SK-N-SH (cell line): ENCODE data around the gene C15orf61. TPM values are rescaled to one million over a fixed set of nuclear protein-coding genes. Genes with fewer than 3 reads are reported as not detected.

Experiments used
- CTCF ChIA-PET: fragments of 300-600, 350-600 bp; formaldehyde crosslinking; extraction: SDS; loops from one replicate; lab custom pipeline; 2021; lab: Yijun Ruan, JAX
- POLR2A ChIA-PET: fragments of 350-600 bp; sonication (Branson Sonifier 250); formaldehyde crosslinking; extraction: SDS; loops from one replicate; lab custom pipeline; 2020; ENCODE audit warnings: antibody characterized with exemption, inconsistent platforms; lab: Yijun Ruan, JAX
- DNase-seq: peaks from one replicate; pipeline ENCODE4 v3.0.0; 2012
- H2AFZ ChIP-seq: fragments of 200-600 bp; sonication (generic); 2 replicates; pipeline ENCODE4 v1.8.1; 2016; ENCODE audit warnings: antibody characterized with exemption, mild to moderate bottlenecking, low read depth
- H3F3A ChIP-seq: fragments of 200-600 bp; sonication (generic); replicated peaks from 2 replicates; pipeline ENCODE3; 2016; ENCODE audit warnings: antibody characterized with exemption, mild to moderate bottlenecking; ENCODE audit not compliant: insufficient read depth
- H3K27ac ChIP-seq, 2 experiments: fragments of 200-500 bp in 1 of 2; fragments of 200-600 bp in 1 of 2; sonication (Bioruptor generic) in 1 of 2; sonication (generic), shearing (Covaris generic) in 1 of 2; 2 replicates each; pipeline versions ENCODE4 v1.5.1 to v1.6.1; 2014 to 2016; ENCODE audit warnings: low read depth in 2 of 2, inconsistent platforms in 1 of 2, low read length in 1 of 2, mild to moderate bottlenecking in 1 of 2, mixed read lengths in 1 of 2
- H3K27me3 ChIP-seq: fragments of 200-600 bp; sonication (generic), shearing (Covaris generic); 2 replicates; pipeline ENCODE4 v1.6.1; 2016; ENCODE audit warnings: mixed run types; ENCODE audit not compliant: insufficient read depth
- H3K36me3 ChIP-seq, 2 experiments: fragments of 200-500 bp in 1 of 2; fragments of 200-600 bp in 1 of 2; sonication (Bioruptor generic) in 1 of 2; sonication (generic) in 1 of 2; replicated peaks in 1 of 2; 2 replicates each; pipeline versions ENCODE3 to v1.5.1; 2014 to 2016; ENCODE audit warnings: low read length in 1 of 2, mild to moderate bottlenecking in 1 of 2; ENCODE audit not compliant: insufficient read depth in 2 of 2, control insufficient read depth in 1 of 2
- H3K4me1 ChIP-seq, 2 experiments: fragments of 200-500 bp in 1 of 2; fragments of 200-600 bp in 1 of 2; sonication (Bioruptor generic) in 1 of 2; sonication (generic), shearing (Covaris generic) in 1 of 2; 2 replicates each; pipeline versions ENCODE4 v1.5.1 to v1.6.1; 2014 to 2016; ENCODE audit warnings: low read depth in 1 of 2, low read length in 1 of 2, mixed run types in 1 of 2; ENCODE audit not compliant: insufficient read depth in 2 of 2, control insufficient read depth in 1 of 2
- H3K4me2 ChIP-seq: fragments of 200-600 bp; sonication (generic), shearing (Covaris generic); 2 replicates; pipeline ENCODE4 v1.6.1; 2017; ENCODE audit warnings: mixed run types
- H3K4me3 ChIP-seq, 2 experiments: fragments of 200-500 bp in 1 of 2; fragments of 200-600 bp in 1 of 2; sonication (Bioruptor generic) in 1 of 2; sonication (generic), shearing (Covaris generic) in 1 of 2; 2 replicates each; pipeline versions ENCODE4 v1.5.1 to v1.8.1; 2014 to 2016; ENCODE audit warnings: low read depth in 2 of 2, inconsistent platforms in 1 of 2, low read length in 1 of 2, mild to moderate bottlenecking in 1 of 2, mixed read lengths in 1 of 2, moderate library complexity in 1 of 2
- H3K79me2 ChIP-seq: fragments of 200-600 bp; sonication (generic); 2 replicates; pipeline ENCODE4 v1.8.1; 2017; ENCODE audit warnings: mild to moderate bottlenecking; ENCODE audit not compliant: insufficient read depth
- H3K9ac ChIP-seq: fragments of 200-600 bp; sonication (generic); 2 replicates; pipeline ENCODE4 v1.6.1; 2017; ENCODE audit warnings: mixed run types
- H3K9me2 ChIP-seq: fragments of 200-600 bp; sonication (generic); 2 replicates; pipeline ENCODE4 v1.6.1; 2017; ENCODE audit warnings: mixed run types
- H3K9me3 ChIP-seq: fragments of 200-600 bp; sonication (generic); 2 replicates; pipeline ENCODE4 v1.6.1; 2017; ENCODE audit warnings: mixed run types, mild to moderate bottlenecking, moderate library complexity
- H4K20me1 ChIP-seq: fragments of 200-600 bp; sonication (generic); 2 replicates; pipeline ENCODE4 v1.6.1; 2017; ENCODE audit warnings: mild to moderate bottlenecking, mixed run types; ENCODE audit not compliant: insufficient read depth
- FOXM1 ChIP-seq: IDR thresholded peaks from 2 replicates; pipeline ENCODE4 v1.4.0; 2012; ENCODE audit warnings: low read depth, mild to moderate bottlenecking
- GATA2 ChIP-seq: sonication (generic); formaldehyde crosslinking; IDR thresholded peaks from 2 replicates; pipeline ENCODE4 v1.5.0; 2020; ENCODE audit warnings: mild to moderate bottlenecking, missing genetic modification reagents
- MXI1 ChIP-seq: IDR thresholded peaks from 2 replicates; pipeline ENCODE4 v1.6.1; 2012; ENCODE audit warnings: mild to moderate bottlenecking, low read depth, low read length, improper control_type of control experiment
- NFIC ChIP-seq: IDR thresholded peaks from 2 replicates; pipeline ENCODE4 v1.4.0; 2012; ENCODE audit warnings: borderline replicate concordance
- NRF1 ChIP-seq: IDR thresholded peaks from 2 replicates; pipeline ENCODE4 v1.6.1; 2012; ENCODE audit warnings: low read depth, mild to moderate bottlenecking, low read length
- POLR2AphosphoS5 ChIP-seq: IDR thresholded peaks from 2 replicates; pipeline ENCODE4 v1.6.1; 2012; ENCODE audit warnings: low read depth, low read length
- RAD21 ChIP-seq: IDR thresholded peaks from 2 replicates; pipeline ENCODE4 v1.6.1; 2012; ENCODE audit warnings: mild to moderate bottlenecking, low read length
- RFX5 ChIP-seq: IDR thresholded peaks from 2 replicates; pipeline ENCODE4 v1.6.1; 2012; ENCODE audit warnings: mild to moderate bottlenecking, improper control_type of control experiment, low read length
- SIN3A ChIP-seq: IDR thresholded peaks from 2 replicates; pipeline ENCODE4 v1.6.1; 2012; ENCODE audit warnings: low read depth, mild to moderate bottlenecking, low read length, moderate library complexity, borderline replicate concordance
- SMC3 ChIP-seq: IDR thresholded peaks from 2 replicates; pipeline ENCODE4 v1.6.1; 2012; ENCODE audit warnings: low read depth, low read length, improper control_type of control experiment
- TCF12 ChIP-seq: IDR thresholded peaks from 2 replicates; pipeline ENCODE4 v1.4.0; 2012
- TEAD4 ChIP-seq: IDR thresholded peaks from 2 replicates; pipeline ENCODE4 v1.4.0; 2012; ENCODE audit warnings: mild to moderate bottlenecking, borderline replicate concordance; ENCODE audit not compliant: insufficient read depth
- USF2 ChIP-seq: fragments of 150-350 bp; IDR thresholded peaks from 2 replicates; pipeline ENCODE4 v1.6.1; 2017; ENCODE audit warnings: antibody characterized with exemption, low read length, low read depth, borderline replicate concordance
- ZBTB33 ChIP-seq: IDR thresholded peaks from 2 replicates; pipeline ENCODE4 v1.4.0; 2012; ENCODE audit warnings: low read depth, borderline replicate concordance
- WGBS: methylation state at CpG from one replicate; pipeline ENCODE4 v1.1.6; 2017; ENCODE audit warnings: low lambda C conversion rate; 5-methylcytosine and 5-hydroxymethylcytosine counted together
- polyA plus RNA-seq, 3 experiments: library from polyadenylated mRNA; depleted of rRNA; stranded (reverse); fragments of >200 nt; gene quantifications; 2 replicates each; pipeline ENCODE4 v1.2.3, GENCODE V29; 2012
- TF ChIP-seq, protein P1 (sequence below): fragments of 150-350 bp; IDR thresholded peaks from 2 replicates; pipeline ENCODE4 v1.6.1; 2016; ENCODE audit warnings: mild to moderate bottlenecking, low read depth, low read length
- TF ChIP-seq, protein P2 (sequence below): IDR thresholded peaks from 2 replicates; pipeline ENCODE4 v1.6.1; 2012; ENCODE audit warnings: mild to moderate bottlenecking, low read depth, low read length, moderate library complexity

C15orf61 gene
- polyA plus RNA-seq, 1 of the 3 experiments (the other 2 are of a cell fraction) = 4.0 TPM

DNA sequence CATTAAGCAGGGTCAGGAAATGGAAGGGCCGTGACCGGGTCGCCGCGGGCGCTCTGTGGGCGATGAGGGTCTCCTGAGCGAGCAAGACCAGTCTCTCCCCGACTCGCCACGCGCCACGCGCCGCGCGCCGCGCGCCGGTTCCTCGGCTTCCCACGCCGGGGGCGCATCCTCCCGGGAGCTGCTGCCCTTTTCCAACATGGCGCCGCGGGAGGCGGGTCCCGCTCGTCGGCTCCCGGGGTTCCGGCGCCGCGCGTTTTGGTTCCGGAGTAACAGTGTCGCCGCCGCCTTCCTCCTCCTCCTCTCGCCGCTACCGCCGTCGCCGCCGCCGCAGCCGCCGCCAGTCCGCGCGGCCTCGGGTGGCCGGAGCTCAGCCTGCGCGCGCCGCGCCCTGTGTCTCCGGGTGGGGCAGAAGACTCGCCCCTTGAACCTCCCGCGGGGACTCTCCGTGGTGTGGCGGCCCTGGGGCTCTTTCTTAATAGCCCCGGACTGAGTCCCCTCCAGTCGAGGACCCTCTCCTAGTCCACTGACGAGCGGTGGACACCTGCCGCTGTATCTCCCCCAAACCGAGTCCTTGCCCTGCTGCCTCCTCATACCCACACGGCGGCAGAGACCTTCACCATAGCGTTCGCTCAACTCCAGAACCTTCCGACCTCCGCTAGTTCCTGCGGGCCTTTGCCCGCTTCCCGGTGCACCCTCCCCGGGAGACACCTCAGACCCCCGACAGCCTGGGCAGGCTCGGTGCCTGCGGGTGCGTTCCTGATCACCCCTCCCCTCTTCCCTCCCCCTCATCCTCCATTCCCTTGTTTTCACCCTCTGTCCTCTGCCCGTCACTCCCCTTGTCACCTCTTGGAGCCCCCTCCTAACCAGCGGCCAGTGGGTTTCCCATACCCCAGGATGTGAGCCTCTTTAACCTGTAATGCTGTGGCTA is 21.8 kb downstream of the C15orf61 start, which contains the start of gene MAP2K5 (continued):
- TF ChIP-seq ZBTB33 = no peak
- TF ChIP-seq RAD21 = no peak
- peak; percentile 60; the same call in 1 of the 2 replicates for TF ChIP-seq SIN3A
- TF ChIP-seq USF2 = no peak
- TF ChIP-seq NFIC = no peak
- TF ChIP-seq TCF12 = peak; percentile 10; the same call in 1 of the 2 replicates
- no peak for TF ChIP-seq GATA2
- TF ChIP-seq FOXM1 = no peak
- TF ChIP-seq, protein P1, sequence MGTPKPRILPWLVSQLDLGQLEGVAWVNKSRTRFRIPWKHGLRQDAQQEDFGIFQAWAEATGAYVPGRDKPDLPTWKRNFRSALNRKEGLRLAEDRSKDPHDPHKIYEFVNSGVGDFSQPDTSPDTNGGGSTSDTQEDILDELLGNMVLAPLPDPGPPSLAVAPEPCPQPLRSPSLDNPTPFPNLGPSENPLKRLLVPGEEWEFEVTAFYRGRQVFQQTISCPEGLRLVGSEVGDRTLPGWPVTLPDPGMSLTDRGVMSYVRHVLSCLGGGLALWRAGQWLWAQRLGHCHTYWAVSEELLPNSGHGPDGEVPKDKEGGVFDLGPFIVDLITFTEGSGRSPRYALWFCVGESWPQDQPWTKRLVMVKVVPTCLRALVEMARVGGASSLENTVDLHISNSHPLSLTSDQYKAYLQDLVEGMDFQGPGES = no peak
- peak; percentile 93 for TF ChIP-seq MXI1

DNA sequence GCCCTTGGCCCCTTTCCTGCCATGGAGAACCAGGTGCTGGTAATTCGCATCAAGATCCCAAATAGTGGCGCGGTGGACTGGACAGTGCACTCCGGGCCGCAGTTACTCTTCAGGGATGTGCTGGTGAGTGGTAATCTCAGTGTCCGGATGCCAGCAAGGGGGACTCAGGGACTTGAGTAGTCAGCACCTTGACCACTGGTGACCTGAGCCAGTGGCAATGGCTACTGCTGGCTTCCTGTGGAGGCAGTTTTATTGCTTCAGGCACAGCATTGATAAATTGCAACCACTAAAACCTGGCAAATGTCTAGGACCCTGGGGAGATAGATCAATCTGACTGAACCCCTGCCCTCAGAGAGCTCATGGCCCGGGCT is 22.4 kb downstream of the C15orf61 start:
- peak; percentile 56 for DNase-seq
- H3K4me2 ChIP-seq = peak overlapping the region; percentile 83
- peaks cover 8% of the 10 kb centered on the region for H3F3A ChIP-seq
- peak overlapping the region; percentile 73 to 90 for H3K4me3 ChIP-seq
- peaks cover 0 to 19% of the 10 kb centered on the region in 2 experiments for H3K36me3 ChIP-seq
- WGBS = 20% methylated on average over 7 of the region's 7 CpGs
- peak overlapping the region; percentile 75 for H3K9ac ChIP-seq
- H2AFZ ChIP-seq = peak overlapping the region; percentile 98; the same call in 1 of the 2 replicates
- no peaks in the 10 kb centered on the region for H3K27me3 ChIP-seq
- H3K27ac ChIP-seq = peak overlapping the region in 1 of 2 experiments; percentile 88; a peak in 1 of 4 replicates
- no peaks in the 10 kb centered on the region for H3K9me2 ChIP-seq
- ChIA-PET CTCF (interaction anchor here (0.9 kb wide), 1 partner anchor 21 kb away, joined by 3 read pairs; no protein-coding TSS in a partner anchor), POLR2A (no interaction called here)
- H3K4me1 ChIP-seq = peaks cover 13 to 15% of the 10 kb centered on the region in 2 experiments; a peak in 3 of 4 replicates
- no peaks in the 10 kb centered on the region for H3K9me3 ChIP-seq
- H3K79me2 ChIP-seq = peaks cover 17% of the 10 kb centered on the region
- no peaks in the 10 kb centered on the region for H4K20me1 ChIP-seq
- no peak for TF ChIP-seq FOXM1
- no peak for TF ChIP-seq RAD21
- TF ChIP-seq, protein P2, sequence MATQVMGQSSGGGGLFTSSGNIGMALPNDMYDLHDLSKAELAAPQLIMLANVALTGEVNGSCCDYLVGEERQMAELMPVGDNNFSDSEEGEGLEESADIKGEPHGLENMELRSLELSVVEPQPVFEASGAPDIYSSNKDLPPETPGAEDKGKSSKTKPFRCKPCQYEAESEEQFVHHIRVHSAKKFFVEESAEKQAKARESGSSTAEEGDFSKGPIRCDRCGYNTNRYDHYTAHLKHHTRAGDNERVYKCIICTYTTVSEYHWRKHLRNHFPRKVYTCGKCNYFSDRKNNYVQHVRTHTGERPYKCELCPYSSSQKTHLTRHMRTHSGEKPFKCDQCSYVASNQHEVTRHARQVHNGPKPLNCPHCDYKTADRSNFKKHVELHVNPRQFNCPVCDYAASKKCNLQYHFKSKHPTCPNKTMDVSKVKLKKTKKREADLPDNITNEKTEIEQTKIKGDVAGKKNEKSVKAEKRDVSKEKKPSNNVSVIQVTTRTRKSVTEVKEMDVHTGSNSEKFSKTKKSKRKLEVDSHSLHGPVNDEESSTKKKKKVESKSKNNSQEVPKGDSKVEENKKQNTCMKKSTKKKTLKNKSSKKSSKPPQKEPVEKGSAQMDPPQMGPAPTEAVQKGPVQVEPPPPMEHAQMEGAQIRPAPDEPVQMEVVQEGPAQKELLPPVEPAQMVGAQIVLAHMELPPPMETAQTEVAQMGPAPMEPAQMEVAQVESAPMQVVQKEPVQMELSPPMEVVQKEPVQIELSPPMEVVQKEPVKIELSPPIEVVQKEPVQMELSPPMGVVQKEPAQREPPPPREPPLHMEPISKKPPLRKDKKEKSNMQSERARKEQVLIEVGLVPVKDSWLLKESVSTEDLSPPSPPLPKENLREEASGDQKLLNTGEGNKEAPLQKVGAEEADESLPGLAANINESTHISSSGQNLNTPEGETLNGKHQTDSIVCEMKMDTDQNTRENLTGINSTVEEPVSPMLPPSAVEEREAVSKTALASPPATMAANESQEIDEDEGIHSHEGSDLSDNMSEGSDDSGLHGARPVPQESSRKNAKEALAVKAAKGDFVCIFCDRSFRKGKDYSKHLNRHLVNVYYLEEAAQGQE = no peak
- TF ChIP-seq ZBTB33 = no peak
- TF ChIP-seq NRF1 = no peak
- TF ChIP-seq RFX5 = no peak
- no peak for TF ChIP-seq TEAD4
- TF ChIP-seq SIN3A = no peak
- TF ChIP-seq NFIC = no peak
- no peak for TF ChIP-seq POLR2AphosphoS5
- no peak for TF ChIP-seq SMC3
